PC-9 (cell line): ENCODE measurements around the gene TAP2. TPM values are rescaled to one million over a fixed set of nuclear protein-coding genes. Genes with fewer than 3 reads are reported as not detected.

Experiments
- BruUV-seq: library from RNA; stranded (reverse); fragments of 400-500 nt; replicated peaks from 2 replicates; lab custom pipeline; 2021; lab: Mats Ljungman, UMichigan
- CTCF ChIA-PET: fragments of 300-600 bp; sonication (Branson Sonifier 250); formaldehyde crosslinking; loops from one replicate; lab custom pipeline; 2022; ENCODE audit warnings: antibody characterized with exemption; lab: Charles Lee
- POLR2A ChIA-PET: fragments of 300-600 bp; sonication (Branson Sonifier 250); formaldehyde crosslinking; loops from one replicate; lab custom pipeline; 2022; ENCODE audit warnings: antibody characterized with exemption; ENCODE audit not compliant: unreplicated experiment; lab: Charles Lee
- DNase-seq, 2 experiments: peaks; one replicate each; pipeline versions ENCODE4 v3.0.0 to v3.0.0-alpha.2; 2015 to 2022; ENCODE audit warnings: mixed read lengths in 1 of 2
- H2AFZ ChIP-seq: fragments of 200-600 bp; sonication (generic); 2 replicates; pipeline ENCODE4 v1.8.1; 2017; ENCODE audit warnings: antibody characterized with exemption
- H3F3A ChIP-seq: fragments of 200-600 bp; sonication (generic); 2 replicates; pipeline ENCODE4 v1.8.1; 2017; ENCODE audit warnings: antibody characterized with exemption, mild to moderate bottlenecking, low read depth; ENCODE audit not compliant: insufficient read depth
- H3K27ac ChIP-seq: fragments of 200-600 bp; sonication (generic); 2 replicates; pipeline ENCODE4 v1.6.1; 2016; ENCODE audit warnings: mixed run types
- H3K27me3 ChIP-seq: fragments of 200-600 bp; sonication (generic); 2 replicates; pipeline ENCODE4 v1.6.1; 2016; ENCODE audit warnings: low read depth, mixed run types; ENCODE audit not compliant: insufficient read depth
- H3K36me3 ChIP-seq: fragments of 200-600 bp; sonication (generic); 2 replicates; pipeline ENCODE4 v1.6.1; 2016; ENCODE audit warnings: low read depth, mixed run types
- H3K4me1 ChIP-seq: fragments of 200-600 bp; sonication (generic); replicated peaks from 2 replicates; pipeline ENCODE4 v1.6.1; 2016; ENCODE audit warnings: mixed run types; ENCODE audit not compliant: insufficient read depth
- H3K4me2 ChIP-seq: fragments of 200-600 bp; sonication (generic); 2 replicates; pipeline ENCODE4 v1.6.1; 2017; ENCODE audit warnings: mixed run types
- H3K4me3 ChIP-seq: fragments of 200-600 bp; sonication (generic); 2 replicates; pipeline ENCODE4 v1.6.1; 2016; ENCODE audit warnings: mixed run types
- H3K79me2 ChIP-seq: fragments of 200-600 bp; sonication (generic); 2 replicates; pipeline ENCODE4 v1.6.1; 2017; ENCODE audit warnings: low read depth, mixed run types
- H3K9me2 ChIP-seq: fragments of 200-600 bp; sonication (generic); 2 replicates; pipeline ENCODE4 v1.8.1; 2017; ENCODE audit warnings: mild to moderate bottlenecking; ENCODE audit not compliant: insufficient read depth
- H3K9me3 ChIP-seq: fragments of 200-600 bp; sonication (generic); 2 replicates; pipeline ENCODE4 v1.8.1; 2016; ENCODE audit warnings: low read depth; ENCODE audit not compliant: insufficient read depth
- H4K20me1 ChIP-seq: fragments of 200-600 bp; sonication (generic); 2 replicates; pipeline ENCODE4 v1.8.1; 2017; ENCODE audit not compliant: insufficient read depth
- EZH2 ChIP-seq: fragments of 200-600 bp; sonication (generic); IDR thresholded peaks from 2 replicates; pipeline ENCODE4 v1.8.0; 2017; ENCODE audit warnings: antibody characterized with exemption, low read depth
- intact Hi-C: fragments of 100-400 bp; cut with micrococcal nuclease; formaldehyde crosslinking; loops from one replicate; pipeline ENCODE4 v1.10.0; 2022; ENCODE audit not compliant: unreplicated experiment
- total RNA-seq: library from RNA; stranded (reverse); gene quantifications from 2 replicates; pipeline ENCODE4 v1.2.3, GENCODE V29; 2021
- TF ChIP-seq, protein P1 (sequence below): fragments of 200-600 bp; sonication (generic); conservative IDR thresholded peaks from 2 replicates; pipeline ENCODE4 v1.6.1; 2017; ENCODE audit warnings: mixed run types, antibody characterized with exemption, mild to moderate bottlenecking, moderate library complexity

TAP2 gene
- total RNA-seq, 1 experiment from 2014 or later, result 70.6 TPM

DNA sequence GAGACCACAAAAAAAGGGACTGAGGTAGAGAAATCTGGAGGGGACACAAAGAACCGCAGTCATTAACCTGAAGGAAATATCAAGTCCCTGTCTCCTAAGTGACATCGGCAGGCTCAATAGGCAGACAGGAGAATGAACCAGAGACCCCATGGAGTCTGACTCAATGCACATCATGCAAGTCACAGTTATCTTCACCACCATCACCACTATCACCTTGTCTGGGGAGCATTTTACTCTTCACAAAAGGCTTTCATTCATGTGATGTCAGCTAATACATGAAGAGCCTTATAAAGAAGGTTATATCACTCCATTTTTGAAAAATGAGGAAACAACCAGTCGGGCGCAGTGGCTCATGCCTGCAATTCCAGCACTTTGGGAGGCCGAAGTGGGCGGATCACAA lies 10.6 kb upstream of the TAP2 start:
- H3K36me3 ChIP-seq, result no peaks in the 10 kb centered on the region

DNA sequence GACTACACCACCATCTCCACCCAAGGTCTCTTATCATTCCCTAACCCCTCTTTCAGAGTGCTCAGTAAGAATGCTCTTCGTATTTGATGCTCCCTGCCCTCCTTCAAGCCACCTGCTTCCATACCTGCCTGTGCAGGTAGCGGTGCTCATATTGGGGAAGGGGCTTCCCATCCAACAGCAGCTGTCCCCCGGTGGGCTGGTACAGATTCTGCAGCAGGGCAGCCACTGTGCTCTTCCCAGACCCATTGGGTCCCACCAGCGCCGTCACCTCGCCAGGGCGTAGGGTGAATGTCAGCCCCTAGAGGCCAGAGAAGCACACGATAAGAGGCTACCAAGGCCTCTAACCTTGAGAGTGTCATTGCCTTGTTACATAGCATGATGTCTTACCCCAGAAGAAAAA lies 9.3 kb upstream of the TAP2 start:
- no peaks in the 10 kb centered on the region for H3K9me2 ChIP-seq
- H3F3A ChIP-seq, result no peaks in the 10 kb centered on the region
- no peak overlapping the region for H3K4me3 ChIP-seq
- no peak overlapping the region for H3K27ac ChIP-seq
- no peak overlapping the region for H2AFZ ChIP-seq
- H3K36me3 ChIP-seq, result no peaks in the 10 kb centered on the region
- no peak for DNase-seq
- TF ChIP-seq, protein P1, sequence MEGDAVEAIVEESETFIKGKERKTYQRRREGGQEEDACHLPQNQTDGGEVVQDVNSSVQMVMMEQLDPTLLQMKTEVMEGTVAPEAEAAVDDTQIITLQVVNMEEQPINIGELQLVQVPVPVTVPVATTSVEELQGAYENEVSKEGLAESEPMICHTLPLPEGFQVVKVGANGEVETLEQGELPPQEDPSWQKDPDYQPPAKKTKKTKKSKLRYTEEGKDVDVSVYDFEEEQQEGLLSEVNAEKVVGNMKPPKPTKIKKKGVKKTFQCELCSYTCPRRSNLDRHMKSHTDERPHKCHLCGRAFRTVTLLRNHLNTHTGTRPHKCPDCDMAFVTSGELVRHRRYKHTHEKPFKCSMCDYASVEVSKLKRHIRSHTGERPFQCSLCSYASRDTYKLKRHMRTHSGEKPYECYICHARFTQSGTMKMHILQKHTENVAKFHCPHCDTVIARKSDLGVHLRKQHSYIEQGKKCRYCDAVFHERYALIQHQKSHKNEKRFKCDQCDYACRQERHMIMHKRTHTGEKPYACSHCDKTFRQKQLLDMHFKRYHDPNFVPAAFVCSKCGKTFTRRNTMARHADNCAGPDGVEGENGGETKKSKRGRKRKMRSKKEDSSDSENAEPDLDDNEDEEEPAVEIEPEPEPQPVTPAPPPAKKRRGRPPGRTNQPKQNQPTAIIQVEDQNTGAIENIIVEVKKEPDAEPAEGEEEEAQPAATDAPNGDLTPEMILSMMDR, result no peak
- TF ChIP-seq EZH2, result no peak
- no peaks in the 10 kb centered on the region for H3K27me3 ChIP-seq
- ChIA-PET CTCF (no interaction called here), POLR2A (no interaction called here)
- BruUV-seq, result no TSS peak
- no peaks in the 10 kb centered on the region for H3K79me2 ChIP-seq
- intact Hi-C loops, result loop anchor here (10.0 kb wide), 1 partner anchor 857 kb away; no protein-coding TSS in a partner anchor
- no peaks in the 10 kb centered on the region for H4K20me1 ChIP-seq
- H3K4me1 ChIP-seq, result peaks cover 14% of the 10 kb centered on the region
- no peak overlapping the region for H3K4me2 ChIP-seq
- H3K9me3 ChIP-seq, result no peaks in the 10 kb centered on the region

More for the DNA sequence above, 10.6 kb upstream of the TAP2 start:
- no peak overlapping the region for H3K4me3 ChIP-seq
- H3K9me2 ChIP-seq, result no peaks in the 10 kb centered on the region
- peaks cover 8% of the 10 kb centered on the region for H3K4me1 ChIP-seq
- H3K79me2 ChIP-seq, result no peaks in the 10 kb centered on the region
- no TSS peak for BruUV-seq
- DNase-seq, result no peak
- no peak overlapping the region for H3K27ac ChIP-seq
- no peaks in the 10 kb centered on the region for H3F3A ChIP-seq
- intact Hi-C loops, result loop anchor here (10.0 kb wide), 1 partner anchor 856 kb away; no protein-coding TSS in a partner anchor
- H2AFZ ChIP-seq, result no peak overlapping the region
- TF ChIP-seq EZH2, result no peak
- TF ChIP-seq, protein P1, result no peak
- CTCF ChIA-PET, result no interaction called here
- no peaks in the 10 kb centered on the region for H4K20me1 ChIP-seq
- no peak overlapping the region for H3K4me2 ChIP-seq
- H3K9me3 ChIP-seq, result no peaks in the 10 kb centered on the region
- no peaks in the 10 kb centered on the region for H3K27me3 ChIP-seq
- POLR2A ChIA-PET, result no interaction called here

DNA sequence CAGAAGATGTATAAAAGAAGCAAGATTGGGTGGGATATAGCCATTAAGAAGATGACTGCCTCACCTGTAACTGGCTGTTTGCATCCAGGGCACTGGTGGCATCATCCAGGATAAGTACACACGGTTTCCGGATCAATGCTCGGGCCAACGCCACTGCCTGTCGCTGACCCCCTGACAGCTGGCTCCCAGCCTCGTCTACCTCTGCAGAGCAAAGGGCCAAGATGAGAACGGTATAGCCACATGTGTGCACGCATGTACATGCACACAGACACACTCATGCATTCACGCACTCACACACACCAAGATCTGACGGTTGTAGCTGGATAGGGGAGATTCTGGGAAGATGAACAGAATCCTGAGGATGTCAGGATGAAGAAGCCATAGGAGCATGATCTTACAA lies 8.5 kb upstream of the TAP2 start:
- H3K9me2 ChIP-seq, result no peaks in the 10 kb centered on the region
- H3K4me1 ChIP-seq, result peaks cover 7% of the 10 kb centered on the region
- no peak overlapping the region for H3K27ac ChIP-seq
- no peaks in the 10 kb centered on the region for H4K20me1 ChIP-seq
- no peaks in the 10 kb centered on the region for H3K36me3 ChIP-seq
- no peak overlapping the region for H2AFZ ChIP-seq
- H3K4me2 ChIP-seq, result no peak overlapping the region
- TF ChIP-seq, protein P1, result no peak
- no peak for TF ChIP-seq EZH2
- intact Hi-C loops, result loop anchor here (10.0 kb wide), 1 partner anchor 858 kb away; no protein-coding TSS in a partner anchor
- BruUV-seq, result no TSS peak
- no peak for DNase-seq
- no peaks in the 10 kb centered on the region for H3K27me3 ChIP-seq
- POLR2A ChIA-PET, result no interaction called here
- H3K4me3 ChIP-seq, result no peak overlapping the region
- no peaks in the 10 kb centered on the region for H3F3A ChIP-seq
- CTCF ChIA-PET, result no interaction called here
- no peaks in the 10 kb centered on the region for H3K79me2 ChIP-seq
- H3K9me3 ChIP-seq, result no peaks in the 10 kb centered on the region
